SJSA1 (cell line): ENCODE results near the gene H1-8. TPM values are rescaled to one million over a fixed set of nuclear protein-coding genes. Genes with fewer than 3 reads are reported as not detected.
A peak's percentile ranks its signal among the peaks of the same experiment; 100 is the strongest.

Experiments
- DNase-seq, 2 experiments: peaks; one replicate each; pipeline ENCODE4 v3.0.0-alpha.2; 2015 to 2020; ENCODE audit warnings: low spot score in 2 of 2, low read depth in 1 of 2
- H3K27ac ChIP-seq: fragments of 250-450 bp; sonication (Bioruptor Pico); 2 replicates; pipeline ENCODE4 v1.5.1; 2020; ENCODE audit warnings: mild to moderate bottlenecking, moderate library complexity
- H3K27me3 ChIP-seq: fragments of 250-450 bp; sonication (Bioruptor Pico); replicated peaks from 2 replicates; pipeline ENCODE4 v1.5.1; 2020; ENCODE audit warnings: mild to moderate bottlenecking, moderate library complexity
- H3K36me3 ChIP-seq: fragments of 250-450 bp; sonication (Bioruptor Pico); 2 replicates; pipeline ENCODE4 v1.5.1; 2020; ENCODE audit warnings: mild to moderate bottlenecking
- H3K4me1 ChIP-seq: fragments of 250-450 bp; sonication (Bioruptor Pico); replicated peaks from 2 replicates; pipeline ENCODE4 v1.6.1; 2021; ENCODE audit warnings: mild to moderate bottlenecking
- H3K4me3 ChIP-seq: fragments of 250-450 bp; sonication (Bioruptor Pico); 2 replicates; pipeline ENCODE4 v1.5.1; 2020; ENCODE audit warnings: mild to moderate bottlenecking
- H3K9me3 ChIP-seq: fragments of 250-450 bp; sonication (Bioruptor Pico); replicated peaks from 2 replicates; pipeline ENCODE4 v1.5.1; 2020; ENCODE audit warnings: mild to moderate bottlenecking
- total RNA-seq: library from RNA; depleted of rRNA; stranded (reverse); fragments of >200 nt; shearing (Covaris generic); gene quantifications from 2 replicates; pipeline ENCODE4 v1.2.3, GENCODE V29; 2014

H1-8 gene
- total RNA-seq, 1 experiment from 2014 or later: not detected

DNA sequence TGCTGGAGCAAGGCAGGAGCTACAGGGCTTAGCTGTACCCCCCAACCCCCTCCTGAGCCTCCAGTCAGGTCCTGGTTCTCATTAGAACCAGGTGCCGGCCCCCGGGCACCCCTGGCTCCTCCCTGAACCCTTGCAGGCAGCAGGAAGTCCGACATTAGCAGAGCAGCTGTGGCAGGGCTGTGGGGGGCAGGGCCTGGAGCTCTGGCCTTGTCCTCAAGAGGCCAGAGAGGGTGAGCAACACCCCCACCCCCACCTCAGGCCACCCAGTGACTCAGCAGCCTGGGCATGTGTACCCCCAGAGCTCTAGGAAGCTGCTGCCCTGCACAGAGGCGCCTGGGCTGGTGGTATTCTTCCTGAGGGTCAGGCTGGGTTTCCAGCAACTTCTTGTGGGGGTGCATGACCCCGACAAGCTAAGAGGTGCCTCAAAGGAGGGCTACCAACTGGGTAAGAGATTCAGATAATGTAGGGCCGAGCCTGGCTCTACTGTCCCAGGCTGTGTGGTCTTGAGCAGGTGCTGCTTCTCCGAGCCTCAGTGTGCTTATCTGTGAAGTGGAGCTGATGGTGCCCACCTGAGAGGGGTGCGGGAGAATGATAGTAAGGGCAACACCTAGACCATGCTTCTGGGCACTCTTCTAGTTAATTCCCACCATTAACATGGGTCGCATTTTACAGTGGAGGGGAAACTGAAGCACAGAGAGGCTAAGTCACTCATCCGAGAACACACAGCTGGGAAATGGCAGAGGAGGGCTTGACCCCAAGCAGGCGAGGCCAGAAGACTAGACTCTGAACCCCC lies 16.0 kb downstream of the H1-8 start:
- DNase-seq: peak; percentile 83 to 90
- Histone ChIP-seq H3K9me3 (no peaks in the 10 kb centered on the region), H3K36me3 (peaks cover 77% of the 10 kb centered on the region), H3K4me3 (no peak overlapping the region), H3K27me3 (no peaks in the 10 kb centered on the region), H3K4me1 (peaks cover 81% of the 10 kb centered on the region), H3K27ac (peak overlapping the region; percentile 39)

DNA sequence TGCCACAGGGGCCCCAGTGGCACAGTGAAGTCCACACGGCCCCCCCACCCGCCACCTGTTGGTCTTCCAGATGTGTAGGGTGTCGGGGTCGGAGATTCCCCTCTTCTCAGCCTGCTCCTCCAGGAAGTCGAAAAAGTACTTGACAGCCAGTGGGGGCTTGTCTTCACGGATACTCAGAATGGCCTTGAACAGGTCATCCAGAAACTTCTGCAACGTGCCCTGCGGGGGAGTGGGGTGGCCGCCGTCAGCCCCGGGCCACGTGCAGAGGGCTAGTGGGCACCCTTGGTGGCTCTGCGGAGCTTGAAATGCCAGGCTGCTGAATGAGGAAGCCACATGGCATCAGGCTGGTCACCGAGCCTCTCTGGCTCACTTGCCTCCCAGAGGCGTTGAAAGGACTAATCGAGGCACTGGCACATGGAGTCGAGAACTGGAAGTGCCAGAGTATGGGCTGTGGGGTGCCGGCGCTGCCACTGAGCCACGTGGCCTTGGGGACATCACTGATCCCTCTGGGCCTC lies 16.6 kb downstream of the H1-8 start:
- Histone ChIP-seq H3K27ac (peak overlapping the region; percentile 39), H3K4me3 (peak overlapping the region; percentile 28), H3K4me1 (peaks cover 74% of the 10 kb centered on the region), H3K27me3 (no peaks in the 10 kb centered on the region), H3K9me3 (no peaks in the 10 kb centered on the region), H3K36me3 (peaks cover 79% of the 10 kb centered on the region)
- peak in 1 of 2 experiments; percentile 12 for DNase-seq

DNA sequence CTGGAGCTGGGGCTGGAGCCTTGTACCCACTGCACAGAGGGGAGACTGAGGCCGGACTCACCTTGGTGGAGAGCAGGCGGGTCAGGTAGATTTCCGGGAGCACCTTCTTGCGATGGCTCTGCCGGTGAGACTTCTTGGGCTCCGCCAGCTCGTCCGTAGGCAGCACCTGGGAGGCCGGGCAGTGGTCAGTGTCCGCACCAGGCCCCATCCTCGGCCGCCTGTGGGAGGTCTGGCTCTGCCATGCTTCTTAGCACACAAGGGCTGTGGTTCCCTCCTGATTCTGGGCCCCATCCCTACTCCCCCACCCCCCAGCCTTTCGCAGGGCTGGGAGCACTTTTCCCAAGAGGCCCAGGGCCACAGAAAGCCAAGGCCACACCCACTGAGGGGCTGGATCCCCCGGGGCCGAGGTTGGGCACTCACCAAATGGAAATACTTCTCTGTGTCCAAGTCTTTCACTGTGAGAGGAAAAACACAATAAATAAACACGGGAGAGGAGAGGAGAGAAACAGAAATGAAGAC lies 17.4 kb downstream of the H1-8 start:
- peaks cover 67% of the 10 kb centered on the region for H3K4me1 ChIP-seq
- peaks cover 82% of the 10 kb centered on the region for H3K36me3 ChIP-seq

DNA sequence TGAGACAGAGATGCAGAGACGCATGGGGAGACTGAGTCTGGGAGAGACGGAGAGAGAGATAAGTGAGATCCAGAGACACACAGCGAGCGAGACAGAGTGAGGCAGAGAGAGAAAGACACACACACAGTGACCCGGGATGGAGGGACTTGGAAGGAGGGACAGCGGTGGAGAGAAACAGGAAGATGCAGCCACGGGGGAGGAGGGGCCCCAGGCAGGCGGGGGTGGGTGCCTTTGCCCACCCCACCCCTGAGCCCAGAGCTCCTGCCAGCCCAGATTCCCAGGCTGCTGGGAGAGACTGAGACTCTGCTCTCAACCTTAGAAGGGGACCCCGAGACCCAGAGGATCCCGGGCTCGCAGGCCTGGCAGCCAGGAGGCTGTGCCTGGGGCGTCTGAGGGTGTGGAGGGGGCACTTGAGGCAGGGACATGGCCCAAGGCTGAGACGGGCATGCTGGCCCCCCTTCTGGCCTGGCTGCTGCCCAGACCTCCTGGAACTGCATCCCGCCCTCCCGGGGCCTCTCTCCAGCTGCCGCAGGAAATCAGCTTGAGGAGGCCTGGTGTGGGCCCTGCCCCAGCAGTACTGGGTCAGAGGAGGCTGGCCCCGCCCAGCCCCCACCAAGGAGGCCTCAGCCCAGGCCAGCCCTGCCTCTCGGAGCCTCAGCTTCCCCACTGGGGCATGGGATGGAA lies 18.1 kb downstream of the H1-8 start:
- Histone ChIP-seq H3K27ac (peak overlapping the region; percentile 55), H3K27me3 (no peaks in the 10 kb centered on the region), H3K4me1 (peaks cover 60% of the 10 kb centered on the region), H3K9me3 (no peaks in the 10 kb centered on the region), H3K36me3 (peaks cover 82% of the 10 kb centered on the region), H3K4me3 (peak overlapping the region; percentile 28; the same call in 1 of the 2 replicates)
- DNase-seq: peak; percentile 87 to 88

More for the DNA sequence above, 17.4 kb downstream of the H1-8 start:
- Histone ChIP-seq H3K27me3 (no peaks in the 10 kb centered on the region), H3K27ac (peak overlapping the region; percentile 55), H3K9me3 (no peaks in the 10 kb centered on the region), H3K4me3 (peak overlapping the region; percentile 28)
- peak; percentile 88 to 92 for DNase-seq

DNA sequence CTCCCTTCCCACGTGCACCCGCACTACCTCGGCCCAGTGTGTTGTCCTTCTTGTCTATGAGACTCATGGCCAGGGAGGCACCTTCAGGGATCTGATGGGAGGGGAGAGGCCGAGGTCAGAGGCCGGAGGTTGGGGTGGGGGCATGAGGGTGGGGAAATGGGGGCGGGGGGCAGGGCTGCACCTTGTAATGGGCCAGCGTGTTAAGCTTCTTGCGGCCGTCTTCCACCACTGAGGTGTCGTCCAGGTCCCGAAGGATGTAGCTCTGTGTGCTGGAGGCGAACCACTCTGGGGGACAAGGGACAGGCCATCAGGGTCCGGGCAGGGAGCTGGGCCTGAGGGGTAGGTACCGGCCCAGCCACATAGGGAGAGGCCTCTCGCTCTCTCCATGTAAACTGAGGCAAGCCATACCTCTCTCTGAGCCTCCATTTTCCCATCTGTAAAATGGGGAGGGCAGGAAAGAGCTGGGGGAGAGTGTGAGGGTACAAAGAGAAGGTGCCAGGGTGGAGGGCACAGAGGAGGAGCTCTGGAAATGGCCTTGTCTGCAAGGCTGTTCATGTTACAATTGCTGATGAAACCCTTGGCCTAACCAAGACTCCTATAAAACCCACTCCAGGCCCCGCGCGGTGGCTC lies 18.8 kb downstream of the H1-8 start:
- DNase-seq: no peak
- no peaks in the 10 kb centered on the region for H3K27me3 ChIP-seq
- no peaks in the 10 kb centered on the region for H3K9me3 ChIP-seq
- peaks cover 82% of the 10 kb centered on the region for H3K36me3 ChIP-seq
- H3K4me1 ChIP-seq: peaks cover 54% of the 10 kb centered on the region
- H3K4me3 ChIP-seq: no peak overlapping the region
- peak overlapping the region; percentile 55 for H3K27ac ChIP-seq

DNA sequence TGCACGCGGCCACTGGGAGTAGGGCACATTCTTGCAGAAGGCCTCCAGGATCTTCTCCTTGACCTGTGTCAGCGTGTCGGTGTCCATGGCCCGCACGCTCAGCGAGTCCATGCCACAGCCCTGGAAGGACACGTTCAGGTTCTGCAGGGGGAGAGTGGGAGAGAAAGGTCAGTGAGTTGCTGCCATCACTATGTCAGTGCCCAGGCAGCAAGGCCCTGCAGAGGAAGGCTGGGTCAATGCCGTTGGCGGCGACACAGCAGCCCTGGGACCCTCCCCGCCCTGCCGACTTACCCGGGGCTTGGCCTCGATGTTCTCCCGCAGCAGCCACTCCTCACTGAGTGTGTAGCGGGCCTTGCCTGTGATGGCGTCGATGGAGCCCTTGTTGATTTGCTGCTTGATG lies 19.8 kb downstream of the H1-8 start:
- Histone ChIP-seq H3K9me3 (no peaks in the 10 kb centered on the region), H3K4me3 (no peak overlapping the region), H3K27me3 (no peaks in the 10 kb centered on the region), H3K4me1 (peaks cover 49% of the 10 kb centered on the region), H3K36me3 (peaks cover 81% of the 10 kb centered on the region), H3K27ac (no peak overlapping the region)
- DNase-seq: no peak

DNA sequence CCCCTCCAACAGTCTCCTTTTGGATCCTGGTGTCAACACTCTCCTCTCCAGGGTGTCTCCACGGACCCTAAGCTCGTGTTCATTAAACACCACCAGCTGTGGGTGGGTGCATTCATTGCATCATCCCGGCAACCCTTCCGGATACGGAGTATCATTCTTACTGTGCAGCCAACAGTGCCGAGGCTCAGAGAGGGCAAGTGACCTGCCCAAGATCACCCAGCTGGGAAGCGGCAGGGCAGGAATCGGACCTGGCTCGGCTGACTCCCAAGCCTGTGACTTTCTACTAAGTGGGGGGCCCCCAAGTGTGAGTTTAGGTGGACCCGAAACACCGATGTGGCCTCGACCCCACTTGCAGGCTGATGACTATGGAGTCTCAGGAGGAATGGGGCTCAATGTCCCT lies 20.4 kb downstream of the H1-8 start:
- Histone ChIP-seq H3K27ac (no peak overlapping the region), H3K27me3 (no peaks in the 10 kb centered on the region), H3K4me3 (no peak overlapping the region), H3K36me3 (peaks cover 76% of the 10 kb centered on the region), H3K4me1 (peaks cover 44% of the 10 kb centered on the region), H3K9me3 (no peaks in the 10 kb centered on the region)
- DNase-seq: no peak

DNA sequence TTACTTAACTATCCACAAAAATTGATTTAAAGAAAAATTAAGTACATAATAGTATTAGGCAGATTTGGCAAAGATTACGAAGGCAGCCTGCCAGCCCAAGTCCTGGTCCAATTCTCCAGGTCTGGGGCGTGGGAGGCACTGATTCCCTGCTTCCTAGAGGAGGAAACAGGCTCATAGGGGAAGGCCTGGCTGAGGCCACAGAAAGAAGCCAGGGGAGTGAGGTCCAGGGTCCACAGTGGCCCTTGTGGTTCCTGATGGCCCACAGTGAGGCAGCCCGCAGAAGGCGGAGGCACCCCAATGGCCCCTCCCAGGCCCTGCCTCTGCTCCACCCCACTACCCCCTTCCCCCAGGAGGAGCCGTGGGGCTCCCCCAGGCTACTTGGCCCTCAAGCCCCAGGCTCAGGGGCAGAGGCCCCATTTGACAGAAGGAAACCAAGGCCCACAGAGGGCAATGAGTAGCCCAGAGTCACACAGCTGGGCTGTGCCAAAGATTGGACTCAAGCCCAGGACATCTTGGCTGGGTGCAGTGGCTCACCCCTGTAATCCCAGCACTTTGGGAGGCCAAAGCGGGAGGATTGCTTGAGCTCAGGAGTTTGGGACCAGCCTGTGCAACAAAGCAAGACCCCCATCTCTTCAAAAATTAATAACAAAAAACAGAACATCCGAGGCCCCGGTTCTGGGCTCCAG lies 21.0 kb downstream of the H1-8 start:
- H3K9me3 ChIP-seq: no peaks in the 10 kb centered on the region
- DNase-seq: no peak
- H3K4me1 ChIP-seq: peaks cover 37% of the 10 kb centered on the region
- H3K36me3 ChIP-seq: peaks cover 75% of the 10 kb centered on the region
- H3K27ac ChIP-seq: no peak overlapping the region
- no peak overlapping the region for H3K4me3 ChIP-seq
- no peaks in the 10 kb centered on the region for H3K27me3 ChIP-seq

DNA sequence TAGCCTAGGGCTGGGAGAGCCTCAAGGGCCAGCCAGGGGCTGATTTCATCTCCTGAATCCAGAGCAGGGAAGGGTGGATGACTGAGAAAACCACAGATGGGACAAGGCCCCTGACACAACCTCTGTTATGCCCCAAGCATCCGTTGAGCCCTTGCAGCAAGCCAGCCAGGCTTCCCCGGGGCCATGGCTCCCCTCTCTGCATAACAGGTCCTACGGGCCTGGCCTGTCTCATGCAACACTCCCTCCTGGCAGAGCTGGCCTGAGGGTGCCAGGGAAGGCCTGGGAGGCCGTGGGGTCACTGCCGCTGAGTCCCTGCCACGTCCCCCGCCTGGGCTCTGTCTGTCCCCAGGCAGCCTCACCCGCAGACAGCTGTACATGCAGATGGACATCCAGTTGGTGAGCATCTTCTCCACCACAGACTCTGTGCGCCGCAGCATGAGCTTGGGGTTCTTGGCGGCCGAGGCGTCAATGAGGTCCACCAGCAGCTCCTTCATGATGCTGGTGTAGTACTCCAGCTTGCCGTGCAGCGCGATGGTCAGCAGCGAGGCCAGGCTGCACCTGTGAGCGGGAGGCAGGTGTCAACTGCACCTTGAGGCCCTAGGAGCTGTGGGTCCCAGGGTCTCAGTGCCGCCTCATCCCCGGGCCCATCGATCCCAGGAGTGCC lies 22.1 kb downstream of the H1-8 start:
- Histone ChIP-seq H3K4me3 (no peak overlapping the region), H3K27ac (no peak overlapping the region), H3K36me3 (peaks cover 74% of the 10 kb centered on the region), H3K27me3 (no peaks in the 10 kb centered on the region), H3K4me1 (peaks cover 26% of the 10 kb centered on the region), H3K9me3 (no peaks in the 10 kb centered on the region)
- DNase-seq: no peak

DNA sequence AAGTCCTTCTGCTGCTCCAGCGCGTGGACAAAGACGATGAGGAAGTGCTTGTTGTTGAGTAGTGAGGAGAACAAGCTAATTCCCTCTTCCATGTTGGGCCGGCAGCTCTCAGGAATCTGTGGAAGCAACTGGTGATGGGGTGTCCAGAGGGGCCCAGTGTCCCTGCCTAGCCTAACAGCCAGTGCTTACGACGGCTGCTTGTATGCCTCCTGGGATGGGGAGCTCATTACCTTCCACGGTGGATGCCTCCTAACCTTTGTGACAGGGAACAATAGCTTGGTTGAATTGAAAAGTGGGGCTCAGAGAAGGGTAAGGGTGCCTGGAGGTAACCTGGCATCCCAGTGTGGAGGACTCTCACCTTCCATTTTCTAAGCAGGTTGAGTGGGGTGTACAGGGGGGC lies 22.9 kb downstream of the H1-8 start:
- no peaks in the 10 kb centered on the region for H3K9me3 ChIP-seq
- H3K27ac ChIP-seq: no peak overlapping the region
- peaks cover 18% of the 10 kb centered on the region for H3K4me1 ChIP-seq
- peaks cover 80% of the 10 kb centered on the region for H3K36me3 ChIP-seq
- no peak overlapping the region for H3K4me3 ChIP-seq
- DNase-seq: no peak
- no peaks in the 10 kb centered on the region for H3K27me3 ChIP-seq

DNA sequence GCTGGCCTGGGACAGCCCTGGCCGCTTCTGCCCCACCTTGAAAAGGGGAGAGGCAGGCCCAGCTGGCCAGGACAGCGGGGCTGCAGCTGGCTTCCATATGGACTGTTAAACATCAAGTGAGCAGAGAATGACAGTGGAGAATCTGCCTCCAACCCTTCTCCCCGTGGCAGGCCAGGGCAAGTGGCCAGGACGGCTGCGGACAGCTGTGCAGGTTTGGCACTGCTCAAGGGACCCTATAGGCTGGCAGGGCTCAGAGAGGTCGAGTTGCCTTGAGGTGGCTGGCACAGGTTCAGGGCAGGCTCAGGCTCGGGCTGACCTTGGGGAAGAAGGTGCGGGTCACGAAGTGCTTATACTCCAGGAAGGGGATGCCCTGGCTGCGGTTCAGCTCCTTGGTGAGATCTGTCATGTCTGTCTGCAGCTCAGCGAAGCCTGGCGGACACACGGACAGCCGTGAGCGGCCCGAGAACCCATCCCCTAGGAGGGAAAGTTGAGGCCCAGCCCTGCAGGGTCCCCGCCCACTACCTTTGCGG lies 24.3 kb downstream of the H1-8 start:
- no peaks in the 10 kb centered on the region for H3K27me3 ChIP-seq
- H3K4me3 ChIP-seq: no peak overlapping the region
- peaks cover 83% of the 10 kb centered on the region for H3K36me3 ChIP-seq
- H3K27ac ChIP-seq: no peak overlapping the region
- no peaks in the 10 kb centered on the region for H3K9me3 ChIP-seq
- H3K4me1 ChIP-seq: peaks cover 5% of the 10 kb centered on the region
- no peak for DNase-seq

DNA sequence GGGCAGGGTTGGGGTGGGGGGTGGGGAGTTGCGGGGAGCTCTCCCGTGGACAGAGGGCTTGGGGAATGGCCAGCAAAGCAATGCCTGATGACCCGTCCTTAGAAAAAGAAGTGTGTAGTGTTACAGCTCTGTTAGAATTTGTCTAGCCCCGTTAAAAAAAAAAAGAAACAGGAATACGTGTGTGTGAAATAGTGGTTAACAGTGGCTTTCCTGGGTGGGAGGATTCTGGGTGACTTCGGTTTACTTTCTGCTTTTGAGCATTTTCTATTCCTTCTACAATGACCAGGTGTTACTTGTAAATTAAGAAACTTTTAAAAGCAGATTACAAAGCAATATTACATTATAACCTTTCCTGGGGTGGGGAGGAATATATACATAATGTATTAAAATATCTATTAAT lies 25.0 kb downstream of the H1-8 start:
- H3K4me1 ChIP-seq: no peaks in the 10 kb centered on the region
- H3K36me3 ChIP-seq: peaks cover 81% of the 10 kb centered on the region

DNA sequence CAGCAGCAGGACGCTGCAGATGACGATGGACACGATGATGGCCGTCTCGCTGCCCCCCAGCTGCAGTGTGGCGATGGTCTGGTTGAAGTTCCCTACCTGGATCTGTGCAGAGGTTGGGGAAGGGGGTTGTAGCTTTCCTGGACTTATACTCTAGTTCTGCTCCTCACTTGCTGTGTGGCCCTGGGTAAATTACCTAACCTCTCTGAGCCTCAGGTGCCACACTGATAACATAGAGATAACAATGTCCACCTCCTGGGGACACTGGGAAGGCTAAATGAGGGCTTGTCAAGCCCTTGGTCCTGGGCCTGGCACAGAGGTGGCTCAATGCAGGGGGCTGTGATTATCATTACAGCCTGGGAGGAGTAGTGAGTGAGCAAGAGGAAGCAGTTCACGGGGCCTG lies 26.9 kb downstream of the H1-8 start:
- Histone ChIP-seq H3K36me3 (peaks cover 81% of the 10 kb centered on the region), H3K27ac (no peak overlapping the region), H3K27me3 (no peaks in the 10 kb centered on the region), H3K4me1 (peaks cover under 1% of the 10 kb centered on the region), H3K9me3 (no peaks in the 10 kb centered on the region), H3K4me3 (no peak overlapping the region)
- DNase-seq: no peak

More for the DNA sequence above, 25.0 kb downstream of the H1-8 start:
- no peak overlapping the region for H3K27ac ChIP-seq
- H3K27me3 ChIP-seq: no peaks in the 10 kb centered on the region
- H3K9me3 ChIP-seq: no peaks in the 10 kb centered on the region
- H3K4me3 ChIP-seq: no peak overlapping the region
- DNase-seq: no peak
